MM.1S (cell line): ENCODE measurements around the gene BRICD5.

ENCODE experiments used
- DNase-seq: peaks from one replicate; pipeline ENCODE4 v3.0.0-alpha.2; 2015
- H2AFZ ChIP-seq: fragments of 300-600 bp; sonication (generic); 2 replicates; pipeline ENCODE4 v1.6.0; 2016; ENCODE audit warnings: antibody characterized with exemption, low read length
- H3F3A ChIP-seq: fragments of 300-600 bp; sonication (generic); 2 replicates; pipeline ENCODE4 v1.6.1; 2016; ENCODE audit warnings: mild to moderate bottlenecking, antibody characterized with exemption, low read length, moderate library complexity, mixed read lengths; ENCODE audit not compliant: insufficient read depth
- H3K27ac ChIP-seq: fragments of 300-600 bp; sonication (generic); 2 replicates; pipeline ENCODE4 v1.5.1; 2016; ENCODE audit warnings: mild to moderate bottlenecking, low read length
- H3K27me3 ChIP-seq: fragments of 300-600 bp; sonication (generic); replicated peaks from 2 replicates; pipeline ENCODE4 v1.6.0; 2016; ENCODE audit warnings: low read length; ENCODE audit not compliant: insufficient read depth
- H3K36me3 ChIP-seq: fragments of 300-600 bp; sonication (generic); replicated peaks from 2 replicates; pipeline ENCODE4 v1.6.1; 2016; ENCODE audit warnings: mild to moderate bottlenecking, low read length, mixed read lengths; ENCODE audit not compliant: insufficient read depth
- H3K4me1 ChIP-seq: fragments of 300-600 bp; sonication (generic); 2 replicates; pipeline ENCODE4 v1.6.1; 2016; ENCODE audit warnings: low read length, mixed read lengths
- H3K4me2 ChIP-seq: fragments of 300-600 bp; sonication (generic); 2 replicates; pipeline ENCODE4 v1.6.0; 2016; ENCODE audit warnings: low read depth, low read length
- H3K4me3 ChIP-seq: fragments of 300-600 bp; sonication (generic); 2 replicates; pipeline ENCODE4 v1.5.1; 2016; ENCODE audit warnings: low read length, mixed read lengths
- H3K79me2 ChIP-seq: fragments of 300-600 bp; sonication (generic); 2 replicates; pipeline ENCODE4 v1.6.1; 2016; ENCODE audit warnings: mixed run types, low read length, mixed read lengths
- H3K9ac ChIP-seq: fragments of 300-600 bp; sonication (generic); 2 replicates; pipeline ENCODE4 v1.6.1; 2016; ENCODE audit warnings: low read length, mixed read lengths
- H3K9me2 ChIP-seq: fragments of 300-600 bp; sonication (generic); replicated peaks from 2 replicates; pipeline ENCODE4 v1.6.1; 2016; ENCODE audit warnings: mild to moderate bottlenecking, low read length, mixed read lengths; ENCODE audit not compliant: insufficient read depth
- H3K9me3 ChIP-seq: fragments of 300-600 bp; sonication (generic); replicated peaks from 2 replicates; pipeline ENCODE4 v1.6.1; 2016; ENCODE audit warnings: mild to moderate bottlenecking, low read length, mixed read lengths; ENCODE audit not compliant: insufficient read depth
- H4K20me1 ChIP-seq: fragments of 300-600 bp; sonication (generic); 2 replicates; pipeline ENCODE4 v1.6.1; 2016; ENCODE audit warnings: mild to moderate bottlenecking, low read length, moderate library complexity, mixed read lengths; ENCODE audit not compliant: insufficient read depth
- EZH2 ChIP-seq: fragments of 300-600 bp; sonication (generic); optimal IDR thresholded peaks from 2 replicates; pipeline ENCODE3; 2017; ENCODE audit warnings: low read depth, mild to moderate bottlenecking, antibody characterized with exemption, low read length, mixed read lengths
- EZH2phosphoT487 ChIP-seq: fragments of 300-600 bp; sonication (generic); IDR thresholded peaks from 2 replicates; pipeline ENCODE4 v1.6.1; 2018; ENCODE audit warnings: antibody characterized with exemption, low read length
- TF ChIP-seq, protein P1 (sequence below): fragments of 300-600 bp; sonication (generic); IDR thresholded peaks from 2 replicates; pipeline ENCODE4 v1.5.1; 2016; ENCODE audit warnings: antibody characterized with exemption, low read length, mixed read lengths

The BRICD5 gene

DNA sequence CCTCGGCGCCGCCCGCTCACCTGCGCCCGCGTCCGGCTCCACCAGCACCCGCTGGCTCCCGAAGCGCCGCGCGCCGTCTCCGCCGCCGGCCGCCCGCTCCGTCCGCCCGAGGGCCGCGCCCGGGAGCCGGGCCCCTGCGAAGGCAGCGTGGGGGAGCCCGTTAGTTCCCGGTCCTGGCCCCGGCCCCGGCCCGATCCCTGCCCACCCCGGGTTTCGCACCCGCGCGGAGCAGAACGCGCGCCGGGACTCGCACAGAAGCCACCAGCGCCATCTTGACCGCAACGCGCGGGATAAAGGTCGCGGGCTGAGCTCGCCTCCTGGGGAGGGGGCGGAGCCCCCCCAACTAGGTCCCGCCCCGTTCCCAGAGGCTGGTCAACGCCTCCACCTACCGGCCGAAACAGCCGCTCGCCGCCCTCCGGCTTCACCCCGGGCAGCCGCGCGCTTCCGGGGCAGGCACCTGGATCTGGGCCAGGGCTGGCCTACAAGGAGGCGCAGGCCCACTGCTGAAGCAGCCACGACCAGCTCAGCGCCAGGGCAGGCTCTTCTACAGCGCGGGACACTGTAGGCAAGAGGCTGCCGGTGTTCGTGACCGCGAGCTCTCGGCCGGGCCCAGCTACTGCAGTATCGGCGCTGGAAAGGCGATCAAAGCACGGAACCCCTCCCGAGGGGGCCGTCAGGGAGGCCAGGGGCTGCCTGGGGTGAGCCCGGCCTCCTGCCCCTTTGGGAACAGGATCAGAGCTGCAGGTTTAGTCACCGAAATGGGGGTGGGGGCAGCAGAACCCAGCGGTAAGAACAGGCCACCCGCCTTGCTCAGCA is 40.8 kb upstream of the BRICD5 start, which contains the start of gene ECI1:
Gene ECI1 (minus strand): TSS at position 292 of the 816 bp plus-strand sequence. CDS start 21 bp downstream, at position 271.
- H3K4me3 ChIP-seq = peak within 1 kb of the TSS; percentile 75
- TF ChIP-seq, protein P1, sequence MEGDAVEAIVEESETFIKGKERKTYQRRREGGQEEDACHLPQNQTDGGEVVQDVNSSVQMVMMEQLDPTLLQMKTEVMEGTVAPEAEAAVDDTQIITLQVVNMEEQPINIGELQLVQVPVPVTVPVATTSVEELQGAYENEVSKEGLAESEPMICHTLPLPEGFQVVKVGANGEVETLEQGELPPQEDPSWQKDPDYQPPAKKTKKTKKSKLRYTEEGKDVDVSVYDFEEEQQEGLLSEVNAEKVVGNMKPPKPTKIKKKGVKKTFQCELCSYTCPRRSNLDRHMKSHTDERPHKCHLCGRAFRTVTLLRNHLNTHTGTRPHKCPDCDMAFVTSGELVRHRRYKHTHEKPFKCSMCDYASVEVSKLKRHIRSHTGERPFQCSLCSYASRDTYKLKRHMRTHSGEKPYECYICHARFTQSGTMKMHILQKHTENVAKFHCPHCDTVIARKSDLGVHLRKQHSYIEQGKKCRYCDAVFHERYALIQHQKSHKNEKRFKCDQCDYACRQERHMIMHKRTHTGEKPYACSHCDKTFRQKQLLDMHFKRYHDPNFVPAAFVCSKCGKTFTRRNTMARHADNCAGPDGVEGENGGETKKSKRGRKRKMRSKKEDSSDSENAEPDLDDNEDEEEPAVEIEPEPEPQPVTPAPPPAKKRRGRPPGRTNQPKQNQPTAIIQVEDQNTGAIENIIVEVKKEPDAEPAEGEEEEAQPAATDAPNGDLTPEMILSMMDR = peak; percentile 59
- TF ChIP-seq EZH2phosphoT487 (no peak), EZH2 (no peak)
- H4K20me1 ChIP-seq = no peaks in the 10 kb centered on the region
- DNase-seq = peak; percentile 97
- no peaks in the 10 kb centered on the region for H3K9me3 ChIP-seq
- H3K27me3 ChIP-seq = no peaks in the 10 kb centered on the region
- H3K9me2 ChIP-seq = no peaks in the 10 kb centered on the region
- H3K4me2 ChIP-seq = peak within 1 kb of the TSS; percentile 95
- H3K79me2 ChIP-seq = peaks cover 57% of the 10 kb centered on the region
- peak within 1 kb of the TSS; percentile 73 for H3K9ac ChIP-seq
- peaks cover 10% of the 10 kb centered on the region for H3K36me3 ChIP-seq
- no peak within 1 kb of the TSS for H2AFZ ChIP-seq
- H3K4me1 ChIP-seq = peaks cover 7% of the 10 kb centered on the region
- H3F3A ChIP-seq = peaks cover 33% of the 10 kb centered on the region
- peak within 1 kb of the TSS; percentile 65; the same call in 1 of the 2 replicates for H3K27ac ChIP-seq

DNA sequence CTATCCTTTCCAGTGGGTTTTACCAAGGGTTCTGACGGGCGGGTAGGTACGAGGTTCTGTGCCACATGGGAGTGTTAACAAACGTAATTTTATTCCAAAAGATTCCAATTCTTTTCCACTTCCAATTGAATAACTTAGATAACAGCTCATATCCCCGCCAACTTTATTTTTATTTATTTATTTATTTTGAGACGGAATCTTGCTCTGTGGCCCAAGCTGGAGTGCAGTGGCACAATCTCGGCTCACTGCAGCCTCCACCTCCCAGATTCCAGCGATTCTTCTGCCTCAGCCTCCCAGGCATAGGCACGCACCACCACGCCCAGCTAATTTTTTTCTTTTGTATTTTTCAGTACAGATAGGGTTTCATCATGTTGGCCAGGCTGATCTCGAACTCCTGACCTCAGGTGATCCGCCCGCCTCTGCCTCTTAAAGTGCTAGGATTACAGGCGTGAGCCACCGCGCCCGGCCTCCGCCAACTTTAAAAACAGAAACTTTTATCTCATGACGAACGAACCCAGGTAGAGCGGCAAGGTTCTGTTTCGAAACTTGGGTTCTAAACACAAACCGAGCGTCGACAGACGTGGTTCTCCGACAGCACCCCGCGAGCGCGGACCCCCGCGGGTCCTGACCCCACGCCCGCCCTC is 40.1 kb upstream of the BRICD5 start:
- Histone ChIP-seq H3K27me3 (no peaks in the 10 kb centered on the region), H3K36me3 (peaks cover 8% of the 10 kb centered on the region), H3K9me2 (no peaks in the 10 kb centered on the region), H3K9ac (peak overlapping the region; percentile 73), H3K27ac (peak overlapping the region; percentile 65; the same call in 1 of the 2 replicates), H3K4me2 (peak overlapping the region; percentile 95), H3K79me2 (peaks cover 56% of the 10 kb centered on the region), H2AFZ (no peak overlapping the region), H3K9me3 (no peaks in the 10 kb centered on the region), H3F3A (peaks cover 32% of the 10 kb centered on the region), H4K20me1 (no peaks in the 10 kb centered on the region), H3K4me3 (peak overlapping the region; percentile 75), H3K4me1 (peaks cover 7% of the 10 kb centered on the region)
- DNase-seq = peak; percentile 69
- no peak for TF ChIP-seq EZH2
- no peak for TF ChIP-seq EZH2phosphoT487
- TF ChIP-seq, protein P1 = no peak

DNA sequence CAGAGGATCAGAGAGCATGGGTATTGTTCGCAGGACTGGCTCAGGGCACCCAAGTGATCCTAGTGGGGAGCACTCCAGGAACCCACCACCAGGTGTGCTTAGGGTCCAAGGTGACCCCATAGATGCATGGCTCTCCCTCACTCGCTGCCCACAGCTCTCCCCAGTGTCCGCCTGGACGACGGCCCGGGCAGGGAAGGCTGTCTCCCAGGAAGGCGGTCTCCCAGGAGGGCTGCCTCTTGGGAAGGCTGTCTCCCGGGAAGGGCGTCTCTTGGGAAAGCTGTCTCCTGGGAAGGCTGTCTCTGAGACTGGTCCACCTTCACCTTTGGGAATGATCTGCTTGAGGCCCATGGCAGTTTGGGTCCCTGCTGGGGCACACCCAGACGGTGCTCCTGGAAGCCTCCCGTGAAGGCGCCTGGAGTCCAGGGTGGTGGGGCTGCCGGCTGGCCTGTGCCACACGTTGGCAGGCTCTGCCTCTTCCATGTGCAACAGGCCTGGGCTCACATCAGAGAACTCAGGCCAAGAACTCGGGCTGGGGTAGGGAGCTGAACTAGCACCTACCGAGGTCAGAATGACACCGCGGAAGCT is 35.7 kb upstream of the BRICD5 start:
- H3K36me3 ChIP-seq = peaks cover 5% of the 10 kb centered on the region; the same call in 1 of the 2 replicates
- TF ChIP-seq, protein P1 = no peak
- TF ChIP-seq EZH2phosphoT487 (no peak), EZH2 (no peak)

More for the DNA sequence above, 35.7 kb upstream of the BRICD5 start:
- Histone ChIP-seq H2AFZ (no peak overlapping the region), H3K9me3 (no peaks in the 10 kb centered on the region), H3K27me3 (no peaks in the 10 kb centered on the region), H3K9ac (no peak overlapping the region), H4K20me1 (no peaks in the 10 kb centered on the region), H3K4me3 (no peak overlapping the region), H3F3A (peaks cover 12% of the 10 kb centered on the region), H3K4me1 (no peaks in the 10 kb centered on the region), H3K4me2 (no peak overlapping the region), H3K27ac (no peak overlapping the region), H3K79me2 (peaks cover 58% of the 10 kb centered on the region), H3K9me2 (no peaks in the 10 kb centered on the region)
- no peak for DNase-seq
